GM18507 (cell line): Measurements from ENCODE around the gene TRMT1.
A peak's percentile ranks its signal among the peaks of the same experiment; 100 is the strongest.

Experiments
- DNase-seq: peaks from one replicate; pipeline ENCODE4 v3.0.0; 2011; ENCODE audit warnings: low read depth; ENCODE audit not compliant: insufficient read length; ENCODE audit errors: extremely low spot score
- FAIRE-seq: peaks from 2 replicates; lab custom pipeline; 2011; peaks lifted over from hg19 to GRCh38; lab: Jason Lieb, UNC

Gene TRMT1

GRCh38 chr19:13060964-13061927 is 55.3 kb downstream of the TRMT1 start:
- DNase-seq = peak; percentile 84
- FAIRE-seq = peak; percentile 89

GRCh38 chr19:13060233-13060963 is 56.1 kb downstream of the TRMT1 start:
- FAIRE-seq (no peak), DNase-seq (no peak)

GRCh38 chr19:13058951-13059660 is 57.4 kb downstream of the TRMT1 start:
- no peak for DNase-seq
- FAIRE-seq = no peak

GRCh38 chr19:13057744-13058143 is 58.8 kb downstream of the TRMT1 start:
- DNase-seq (no peak), FAIRE-seq (no peak)

GRCh38 chr19:13057147-13057572 is 59.4 kb downstream of the TRMT1 start:
- no peak for DNase-seq
- no peak for FAIRE-seq

GRCh38 chr19:13056052-13056660 is 60.4 kb downstream of the TRMT1 start:
- FAIRE-seq (no peak), DNase-seq (no peak)

GRCh38 chr19:13055213-13056051 is 61.1 kb downstream of the TRMT1 start:
- DNase-seq (no peak), FAIRE-seq (no peak)
